H1 (cell line): ENCODE measurements around the gene CYLD. TPM values are rescaled to one million over a fixed set of nuclear protein-coding genes. Genes with fewer than 3 reads are reported as not detected.

Source experiments
- BCL11A ChIP-seq, 2 experiments: IDR thresholded peaks; one replicate each; pipeline ENCODE4 v1.6.1; 2011; ENCODE audit warnings: low read depth in 2 of 2, low read length in 2 of 2, mild to moderate bottlenecking in 2 of 2
- CBX5 ChIP-seq: fragments of 300-800, 300-1000 bp; sonication (generic); IDR thresholded peaks from 2 replicates; pipeline ENCODE4 v1.7.1; 2016; ENCODE audit warnings: antibody characterized with exemption, low read length, low read depth
- CEBPB ChIP-seq: IDR thresholded peaks from 2 replicates; pipeline ENCODE4 v1.6.1; 2012; ENCODE audit warnings: low read depth, low read length
- CHD7 ChIP-seq: fragments of 300-600 bp; sonication (generic); IDR thresholded peaks from 2 replicates; pipeline ENCODE4 v1.7.1; 2012; ENCODE audit warnings: low read length, moderate library complexity, mild to moderate bottlenecking, inconsistent platforms; ENCODE audit not compliant: insufficient replicate concordance
- CTBP2 ChIP-seq: IDR thresholded peaks from 2 replicates; pipeline ENCODE4 v1.7.0; 2011; ENCODE audit warnings: borderline replicate concordance, mild to moderate bottlenecking, moderate library complexity, mixed read lengths, low read length; ENCODE audit not compliant: insufficient read depth, insufficient read length
- JUN ChIP-seq: IDR thresholded peaks from 2 replicates; pipeline ENCODE4 v1.6.1; 2011; ENCODE audit warnings: low read depth, mild to moderate bottlenecking, improper control_type of control experiment, low read length
- PHF8 ChIP-seq: fragments of 200-600 bp; sonication (generic); conservative IDR thresholded peaks from 2 replicates; pipeline ENCODE4 v1.7.1; 2012; ENCODE audit warnings: low read depth, mild to moderate bottlenecking, inconsistent platforms, low read length, moderate library complexity
- RXRA ChIP-seq: IDR thresholded peaks from 2 replicates; pipeline ENCODE4 v1.6.1; 2011; ENCODE audit warnings: low read depth, mild to moderate bottlenecking, low read length, moderate library complexity; ENCODE audit not compliant: insufficient read depth
- SIN3A ChIP-seq, 2 experiments: IDR thresholded peaks in 1 of 2; conservative IDR thresholded peaks in 1 of 2; 2 replicates each; pipeline ENCODE4 v1.6.1; 2011 to 2012; ENCODE audit warnings: low read length in 2 of 2, improper control_type of control experiment in 1 of 2, low read depth in 1 of 2, mild to moderate bottlenecking in 1 of 2
- TAF1 ChIP-seq: IDR thresholded peaks from 2 replicates; pipeline ENCODE4 v1.6.1; 2011; ENCODE audit warnings: mild to moderate bottlenecking, low read depth, low read length
- polyA plus RNA-seq, 7 experiments: library from polyadenylated mRNA; depleted of rRNA in 3 of 7; stranded (reverse) in 5 of 7; unstranded in 2 of 7; fragments of >200 nt in 5 of 7; fragments of 200-250 nt in 2 of 7; gene quantifications; 1 replicate in 5 of 7; 2 replicates in 1 of 7; 4 replicates in 1 of 7; pipeline versions ENCODE4 v1.2.1 to v1.2.3, GENCODE V29; 2011 to 2013; ENCODE audit warnings: missing spikeins in 2 of 7, mixed read lengths in 2 of 7
- total RNA-seq: library from RNA; stranded (reverse); fragmentation: NEBNext Ultra II Directional; extraction: Animal tissue kit (Norgen Biotek cat#: 25700); gene quantifications from 2 replicates; pipeline ENCODE4 v1.2.1, GENCODE V29; 2021

The CYLD gene
- total and polyA plus RNA-seq, 2 of the 8 experiments (the other 6 are each of a cell fraction or from before 2014, with no cell fraction given): 3.7 to 18.8 TPM

- TF ChIP-seq CHD7 (no peak), BCL11A (IDR thresholded peaks at IDR 0.05; ENCODE audit: low read depth in 2 of 2, low read length in 2 of 2) (no peak), JUN (no peak), RXRA (no peak), PHF8 (no peak), CEBPB (no peak), CTBP2 (no peak), CBX5 (no peak), TAF1 (no peak), SIN3A (conservative IDR thresholded peaks at IDR 0.05 in 1 of 2, IDR thresholded peaks at IDR 0.05 in 1 of 2; ENCODE audit: low read depth in 1 of 2, low read length in 2 of 2) (no peak)
These were observed 21.3 kb downstream of the CYLD start (continued) for GRCh38 chr16:50763211-50763610.
